IPS DF 4.7 (cell line): ENCODE results near the gene LONRF2.
"Not testable (repeated sequence)": the region's sequence is repeated elsewhere in the genome, so short reads cannot be mapped to it uniquely, and the experiment has no call there.

ENCODE experiments used
- DNase-seq: peaks from one replicate; pipeline ENCODE4 v3.0.0-alpha.2; 2013; ENCODE audit warnings: low spot score; ENCODE audit errors: extremely low read depth

Gene LONRF2

GRCh38 chr2:100321866-100322820 lies at the start of gene LONRF2:
LONRF2 (minus strand) TSS chr2:100322501; CDS start chr2:100322093, 408 bp downstream.
- DNase-seq = no peak

- no peak for DNase-seq
Observed at GRCh38 chr2:100367163-100367562, 44.9 kb upstream of the LONRF2 start.

GRCh38 chr2:100365434-100365833 lies 43.1 kb upstream of the LONRF2 start:
- no peak for DNase-seq

- not testable (repeated sequence) for DNase-seq
Observed at GRCh38 chr2:100362269-100362668, 40.0 kb upstream of the LONRF2 start.

- DNase-seq = no peak
Observed at GRCh38 chr2:100359576-100359975, 37.3 kb upstream of the LONRF2 start.

GRCh38 chr2:100358554-100358953 lies 36.3 kb upstream of the LONRF2 start:
- no peak for DNase-seq

GRCh38 chr2:100352521-100352920 lies 30.2 kb upstream of the LONRF2 start:
- no peak for DNase-seq

- no peak for DNase-seq
Observed at GRCh38 chr2:100350661-100351185, 28.4 kb upstream of the LONRF2 start.

GRCh38 chr2:100345144-100345543 lies 22.8 kb upstream of the LONRF2 start:
- DNase-seq = not testable (repeated sequence)

GRCh38 chr2:100344433-100344832 lies 22.1 kb upstream of the LONRF2 start:
- no peak for DNase-seq

- DNase-seq = not testable (repeated sequence)
Observed at GRCh38 chr2:100342466-100342865, 20.2 kb upstream of the LONRF2 start.

- no peak for DNase-seq
Observed at GRCh38 chr2:100339823-100340222, 17.5 kb upstream of the LONRF2 start.

- DNase-seq = no peak
Observed at GRCh38 chr2:100334929-100335328, 12.6 kb upstream of the LONRF2 start.

- DNase-seq = no peak
Observed at GRCh38 chr2:100327742-100328141, 5.4 kb upstream of the LONRF2 start.

GRCh38 chr2:100321179-100321865 lies 979 bp downstream of the LONRF2 start:
- no peak for DNase-seq

- DNase-seq = no peak
Observed at GRCh38 chr2:100320547-100321178, 1.6 kb downstream of the LONRF2 start.

- DNase-seq = no peak
Observed at GRCh38 chr2:100317634-100318033, 4.7 kb downstream of the LONRF2 start.

GRCh38 chr2:100309973-100310719 lies 12.2 kb downstream of the LONRF2 start:
- no peak for DNase-seq

GRCh38 chr2:100309311-100309710 lies 13.0 kb downstream of the LONRF2 start:
- no peak for DNase-seq

GRCh38 chr2:100303744-100304143 lies 18.6 kb downstream of the LONRF2 start:
- no peak for DNase-seq

GRCh38 chr2:100302585-100302892 lies 19.8 kb downstream of the LONRF2 start:
- no peak for DNase-seq
